ENCODE measurements around the gene CAMKK2.

GRCh38 chr12:121188227-121188626 is 108.3 kb downstream of the CAMKK2 start:
- no peak for TF ChIP-seq YY1 (IDR thresholded peaks at IDR 0.05; ENCODE audit: low read depth)
- no peak for TF ChIP-seq EP300 (IDR thresholded peaks at IDR 0.05; ENCODE audit: borderline replicate concordance)
- no peak for TF ChIP-seq MAX (IDR thresholded peaks at IDR 0.05)
